PFSK-1 (cell line): Measurements from ENCODE around the gene PSMA5.

Experiments used
- FOXP2 ChIP-seq: optimal IDR thresholded peaks from 2 replicates; pipeline ENCODE3; 2011; ENCODE audit warnings: borderline replicate concordance, control low read depth, inconsistent platforms; ENCODE audit not compliant: insufficient read depth; ENCODE audit errors: extremely low read length, extremely low read depth
- POLR2AphosphoS5 ChIP-seq: IDR thresholded peaks from 2 replicates; pipeline ENCODE4 v1.6.1; 2012; ENCODE audit warnings: low read depth, mild to moderate bottlenecking, control low read depth, low read length, moderate library complexity
- SIN3A ChIP-seq: IDR thresholded peaks from 2 replicates; pipeline ENCODE4 v1.6.1; 2012; ENCODE audit warnings: mild to moderate bottlenecking, low read length, moderate library complexity, borderline replicate concordance; ENCODE audit not compliant: insufficient read depth
- TAF1 ChIP-seq: IDR thresholded peaks from 2 replicates; pipeline ENCODE4 v1.6.1; 2012; ENCODE audit warnings: low read length, control low read depth, borderline replicate concordance; ENCODE audit not compliant: insufficient read depth
- TF ChIP-seq, protein P1 (sequence below), 2 experiments: IDR thresholded peaks; 2 replicates each; pipeline versions ENCODE4 v1.6.1 to v1.8.0; 2011 to 2012; ENCODE audit warnings: low read depth in 2 of 2, low read length in 2 of 2, control low read depth in 1 of 2, inconsistent platforms in 1 of 2, mild to moderate bottlenecking in 1 of 2, moderate library complexity in 1 of 2; ENCODE audit not compliant: insufficient read depth in 1 of 2

PSMA5 gene

DNA sequence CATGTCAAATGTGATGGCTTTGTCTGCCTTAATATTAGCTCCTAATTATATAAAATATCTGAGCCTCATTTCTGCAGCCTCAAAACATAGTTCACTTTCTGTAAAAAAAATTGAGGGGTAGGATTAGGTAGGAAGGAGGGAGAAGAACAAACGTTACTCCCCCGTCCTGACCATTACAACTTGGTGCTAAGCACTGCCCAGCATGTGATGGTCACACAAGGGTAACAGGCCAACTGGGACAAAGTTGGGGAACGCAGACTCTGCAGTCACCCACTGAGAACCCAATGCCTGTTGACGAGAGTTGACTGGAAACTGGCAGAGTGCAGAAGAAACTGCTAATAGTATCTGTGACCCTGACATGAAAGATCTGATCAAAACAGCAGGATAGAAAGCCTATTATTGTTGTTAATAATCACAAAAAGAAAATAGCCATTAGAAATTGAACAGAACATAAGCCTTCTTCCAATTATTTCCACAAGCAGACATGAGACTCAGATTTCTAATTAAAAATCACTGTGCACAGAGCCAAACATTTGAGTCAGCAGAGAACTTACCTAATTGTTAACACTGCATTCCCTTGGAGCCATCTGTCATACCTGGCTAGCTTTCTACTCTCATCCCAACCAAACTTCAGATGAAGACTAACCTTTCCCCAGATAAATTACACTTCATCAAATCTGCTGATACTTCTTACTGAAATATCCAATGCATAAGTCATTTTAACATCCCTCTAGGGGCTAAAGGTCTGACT, 34.0 kb downstream of the PSMA5 start:
- TF ChIP-seq POLR2AphosphoS5 (no peak), TAF1 (no peak), SIN3A (no peak), FOXP2 (no peak)
- TF ChIP-seq, protein P1, sequence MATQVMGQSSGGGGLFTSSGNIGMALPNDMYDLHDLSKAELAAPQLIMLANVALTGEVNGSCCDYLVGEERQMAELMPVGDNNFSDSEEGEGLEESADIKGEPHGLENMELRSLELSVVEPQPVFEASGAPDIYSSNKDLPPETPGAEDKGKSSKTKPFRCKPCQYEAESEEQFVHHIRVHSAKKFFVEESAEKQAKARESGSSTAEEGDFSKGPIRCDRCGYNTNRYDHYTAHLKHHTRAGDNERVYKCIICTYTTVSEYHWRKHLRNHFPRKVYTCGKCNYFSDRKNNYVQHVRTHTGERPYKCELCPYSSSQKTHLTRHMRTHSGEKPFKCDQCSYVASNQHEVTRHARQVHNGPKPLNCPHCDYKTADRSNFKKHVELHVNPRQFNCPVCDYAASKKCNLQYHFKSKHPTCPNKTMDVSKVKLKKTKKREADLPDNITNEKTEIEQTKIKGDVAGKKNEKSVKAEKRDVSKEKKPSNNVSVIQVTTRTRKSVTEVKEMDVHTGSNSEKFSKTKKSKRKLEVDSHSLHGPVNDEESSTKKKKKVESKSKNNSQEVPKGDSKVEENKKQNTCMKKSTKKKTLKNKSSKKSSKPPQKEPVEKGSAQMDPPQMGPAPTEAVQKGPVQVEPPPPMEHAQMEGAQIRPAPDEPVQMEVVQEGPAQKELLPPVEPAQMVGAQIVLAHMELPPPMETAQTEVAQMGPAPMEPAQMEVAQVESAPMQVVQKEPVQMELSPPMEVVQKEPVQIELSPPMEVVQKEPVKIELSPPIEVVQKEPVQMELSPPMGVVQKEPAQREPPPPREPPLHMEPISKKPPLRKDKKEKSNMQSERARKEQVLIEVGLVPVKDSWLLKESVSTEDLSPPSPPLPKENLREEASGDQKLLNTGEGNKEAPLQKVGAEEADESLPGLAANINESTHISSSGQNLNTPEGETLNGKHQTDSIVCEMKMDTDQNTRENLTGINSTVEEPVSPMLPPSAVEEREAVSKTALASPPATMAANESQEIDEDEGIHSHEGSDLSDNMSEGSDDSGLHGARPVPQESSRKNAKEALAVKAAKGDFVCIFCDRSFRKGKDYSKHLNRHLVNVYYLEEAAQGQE (IDR thresholded peaks at IDR 0.05; ENCODE audit: insufficient read depth in 1 of 2, low read depth in 2 of 2, low read length in 2 of 2): no peak

DNA sequence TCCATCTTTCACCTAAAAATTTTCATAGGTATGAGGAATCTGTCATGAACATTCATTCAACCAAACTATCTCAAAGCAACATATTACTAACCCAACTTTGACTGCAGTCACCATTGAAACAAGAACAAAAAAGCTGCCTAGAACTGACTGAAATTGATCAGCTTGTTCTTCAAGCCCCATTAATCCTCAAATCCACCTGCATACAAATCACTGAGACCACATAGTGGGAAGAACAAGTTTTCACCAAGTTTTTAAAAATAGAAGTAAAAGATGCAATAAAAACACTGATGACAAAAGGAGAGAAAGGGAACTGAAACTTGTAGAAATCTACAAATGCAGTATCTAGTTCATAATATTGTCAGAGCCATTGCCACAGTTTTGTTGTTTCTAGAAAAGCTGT, 34.6 kb downstream of the PSMA5 start:
- TF ChIP-seq SIN3A (no peak), FOXP2 (no peak), TAF1 (no peak), POLR2AphosphoS5 (no peak)
- TF ChIP-seq, protein P1 (IDR thresholded peaks at IDR 0.05; ENCODE audit: insufficient read depth in 1 of 2, low read depth in 2 of 2, low read length in 2 of 2): no peak

DNA sequence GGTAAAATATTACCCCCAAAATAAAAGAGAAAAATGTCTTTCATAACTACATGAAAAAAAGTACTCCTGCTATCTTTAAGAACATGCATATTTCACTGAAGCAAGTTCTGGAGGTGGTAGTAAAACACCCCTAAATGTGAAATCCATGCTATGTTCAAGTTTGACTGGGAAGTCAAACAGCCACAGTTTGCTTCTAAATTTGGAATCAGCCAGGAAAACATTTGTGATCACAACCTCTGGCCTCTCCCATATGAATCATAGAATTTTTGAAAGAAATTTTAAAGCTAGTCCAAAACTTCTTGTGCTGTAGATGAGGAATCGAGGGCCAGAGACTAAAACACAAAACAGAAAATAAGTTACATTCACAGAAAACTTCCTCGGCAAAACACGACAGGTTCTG, 35.1 kb downstream of the PSMA5 start:
- TF ChIP-seq, protein P1 (IDR thresholded peaks at IDR 0.05; ENCODE audit: insufficient read depth in 1 of 2, low read depth in 2 of 2, low read length in 2 of 2): no peak
- no peak for TF ChIP-seq TAF1

DNA sequence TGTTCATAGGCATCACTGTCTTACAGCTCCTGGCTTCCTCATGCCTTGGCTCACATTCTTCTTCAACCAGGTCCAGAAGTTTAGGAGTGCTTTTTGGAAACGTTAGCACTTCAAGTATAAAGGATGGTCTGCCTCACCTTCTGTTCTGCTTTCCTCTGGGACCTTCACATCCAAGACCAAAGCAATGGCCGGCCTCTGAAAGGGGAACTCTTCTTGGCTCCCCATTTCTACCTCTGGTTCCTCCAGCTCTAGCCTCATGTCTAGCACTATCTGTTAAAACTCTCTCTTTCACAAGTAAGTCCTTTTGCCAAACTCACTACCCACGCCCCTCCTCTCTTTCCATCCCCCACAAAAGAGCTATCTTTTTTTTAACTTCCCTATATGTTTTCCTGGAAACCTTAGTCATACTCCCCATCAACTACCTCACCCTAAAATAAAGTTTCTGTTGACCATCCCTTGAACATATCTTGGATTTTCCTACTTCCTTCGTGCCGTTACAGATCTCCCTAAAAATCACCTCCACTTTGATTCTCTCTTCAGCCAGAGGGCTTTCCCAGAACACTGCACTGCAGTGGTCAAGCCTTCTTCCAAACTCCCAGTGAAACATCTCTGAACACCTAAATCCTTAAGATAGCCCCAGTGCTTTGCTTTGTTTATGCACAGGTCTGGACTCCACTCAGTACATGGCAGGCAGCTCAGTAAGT, 36.5 kb downstream of the PSMA5 start:
- TF ChIP-seq, protein P1 (IDR thresholded peaks at IDR 0.05; ENCODE audit: insufficient read depth in 1 of 2, low read depth in 2 of 2, low read length in 2 of 2): no peak
- TF ChIP-seq POLR2AphosphoS5: no peak
- no peak for TF ChIP-seq SIN3A
- TF ChIP-seq FOXP2: no peak
- no peak for TF ChIP-seq TAF1

DNA sequence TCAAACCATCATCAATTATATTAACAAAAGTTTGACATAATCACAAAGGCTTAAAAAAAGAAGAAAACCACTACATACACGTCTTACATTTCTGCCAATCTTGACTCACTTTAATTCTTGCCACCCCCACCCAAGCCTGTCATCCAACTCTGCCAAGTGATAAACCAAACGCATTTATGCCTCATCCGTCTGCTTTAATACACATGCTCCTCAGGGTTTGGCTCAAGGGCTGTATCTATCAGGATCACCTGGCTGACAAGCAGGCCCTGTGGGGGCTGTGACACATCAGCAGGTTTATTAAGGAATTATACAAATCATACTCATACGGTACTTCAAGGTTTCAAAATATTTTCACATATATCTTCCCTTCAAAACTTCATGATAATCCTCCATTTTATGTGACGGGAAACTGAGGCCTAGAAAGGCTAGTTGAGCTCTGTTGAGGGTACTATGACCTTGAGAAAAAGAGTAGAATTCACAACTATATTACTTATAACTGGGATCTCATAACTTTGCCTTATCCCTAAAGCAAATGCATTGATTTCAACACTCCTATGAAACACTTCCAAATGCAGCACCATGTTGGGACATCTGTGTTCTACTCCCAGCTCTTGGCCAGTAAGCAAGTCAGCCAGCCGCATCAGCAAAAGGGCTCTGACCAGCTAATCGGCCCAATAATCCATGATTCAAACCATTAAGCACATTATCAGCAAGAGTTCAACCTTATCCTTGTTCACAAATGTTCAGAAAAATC, 37.2 kb downstream of the PSMA5 start:
- TF ChIP-seq, protein P1 (IDR thresholded peaks at IDR 0.05; ENCODE audit: insufficient read depth in 1 of 2, low read depth in 2 of 2, low read length in 2 of 2): no peak
- no peak for TF ChIP-seq TAF1
- TF ChIP-seq SIN3A: no peak
- no peak for TF ChIP-seq FOXP2
- TF ChIP-seq POLR2AphosphoS5: no peak
